ENCODE results near the gene FBXL13. TPM values are rescaled to one million over a fixed set of nuclear protein-coding genes. Genes with fewer than 3 reads are reported as not detected.

FBXL13 gene
- polyA plus RNA-seq, 1 of the 3 experiments (the other 2 are of a cell fraction) = 1.1 TPM

DNA sequence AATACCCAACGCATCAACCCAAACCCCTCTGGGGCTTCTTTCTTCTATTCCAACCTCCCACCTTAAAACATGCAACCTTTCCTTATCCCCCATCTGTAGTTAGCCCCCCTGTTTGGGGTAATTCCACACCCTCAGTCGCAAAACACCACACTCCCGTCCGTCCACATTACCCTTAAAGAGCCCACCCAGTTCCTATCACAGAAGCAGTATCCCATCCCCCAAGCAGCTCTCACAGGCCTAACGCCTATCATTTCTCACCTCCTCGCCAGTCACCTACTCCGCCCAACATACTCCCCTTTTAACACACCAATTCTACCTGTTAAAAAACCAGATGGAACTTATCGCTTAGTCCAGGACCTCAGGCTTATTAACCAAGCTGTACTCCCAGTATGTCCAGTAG is 98.1 kb downstream of the FBXL13 start:
- no peak overlapping the region for H3K4me3 ChIP-seq (ENCODE audit: low read depth in 2 of 2, low read length in 1 of 2)
- no peak overlapping the region for H3K4me2 ChIP-seq
- H3K79me2 ChIP-seq (ENCODE audit: insufficient read depth) = no peaks in the 10 kb centered on the region
- no peak for DNase-seq
- H3K9me2 ChIP-seq = no peaks in the 10 kb centered on the region
- H3K9me3 ChIP-seq = no peaks in the 10 kb centered on the region
- ChIA-PET CTCF (no interaction called here), POLR2A (no interaction called here)
- TF ChIP-seq SIN3A (IDR thresholded peaks at IDR 0.05; ENCODE audit: borderline replicate concordance, low read depth, low read length) (no peak), TAF1 (IDR thresholded peaks at IDR 0.05; ENCODE audit: borderline replicate concordance, low read depth, low read length) (no peak), YY1 (IDR thresholded peaks at IDR 0.05; ENCODE audit: low read depth) (no peak), EZH2phosphoT487 (IDR thresholded peaks at IDR 0.05; ENCODE audit: borderline replicate concordance, low read depth) (no peak), GATA2 (CRISPR knock-in tag; IDR thresholded peaks at IDR 0.05) (no peak), MEF2A (IDR thresholded peaks at IDR 0.05; ENCODE audit: borderline replicate concordance, low read depth) (no peak)
- TF ChIP-seq, protein P1, sequence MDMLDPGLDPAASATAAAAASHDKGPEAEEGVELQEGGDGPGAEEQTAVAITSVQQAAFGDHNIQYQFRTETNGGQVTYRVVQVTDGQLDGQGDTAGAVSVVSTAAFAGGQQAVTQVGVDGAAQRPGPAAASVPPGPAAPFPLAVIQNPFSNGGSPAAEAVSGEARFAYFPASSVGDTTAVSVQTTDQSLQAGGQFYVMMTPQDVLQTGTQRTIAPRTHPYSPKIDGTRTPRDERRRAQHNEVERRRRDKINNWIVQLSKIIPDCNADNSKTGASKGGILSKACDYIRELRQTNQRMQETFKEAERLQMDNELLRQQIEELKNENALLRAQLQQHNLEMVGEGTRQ (IDR thresholded peaks at IDR 0.05; ENCODE audit: borderline replicate concordance, low read depth, low read length) = no peak
- no peak overlapping the region for H2AFZ ChIP-seq (ENCODE audit: low read depth)
- 97% methylated on average over 8 of the region's 8 CpGs for WGBS (ENCODE audit: low lambda C conversion rate)
- no peak overlapping the region for H3K27ac ChIP-seq (ENCODE audit: low read depth in 2 of 2, low read length in 1 of 2)
- peaks cover 0 to 5% of the 10 kb centered on the region in 2 experiments for H3K36me3 ChIP-seq (replicated peaks in 1 of 2; ENCODE audit: control insufficient read depth in 1 of 2, insufficient read depth in 2 of 2, low read length in 1 of 2)
- no peak overlapping the region for H3K9ac ChIP-seq
- no peaks in the 10 kb centered on the region for H3K4me1 ChIP-seq (ENCODE audit: control insufficient read depth in 1 of 2, insufficient read depth in 2 of 2, low read depth in 1 of 2, low read length in 1 of 2)
- no peaks in the 10 kb centered on the region for H3K27me3 ChIP-seq (ENCODE audit: insufficient read depth)
- no peaks in the 10 kb centered on the region for H4K20me1 ChIP-seq (ENCODE audit: insufficient read depth)
- no peaks in the 10 kb centered on the region for H3F3A ChIP-seq (replicated peaks; ENCODE audit: insufficient read depth)

DNA sequence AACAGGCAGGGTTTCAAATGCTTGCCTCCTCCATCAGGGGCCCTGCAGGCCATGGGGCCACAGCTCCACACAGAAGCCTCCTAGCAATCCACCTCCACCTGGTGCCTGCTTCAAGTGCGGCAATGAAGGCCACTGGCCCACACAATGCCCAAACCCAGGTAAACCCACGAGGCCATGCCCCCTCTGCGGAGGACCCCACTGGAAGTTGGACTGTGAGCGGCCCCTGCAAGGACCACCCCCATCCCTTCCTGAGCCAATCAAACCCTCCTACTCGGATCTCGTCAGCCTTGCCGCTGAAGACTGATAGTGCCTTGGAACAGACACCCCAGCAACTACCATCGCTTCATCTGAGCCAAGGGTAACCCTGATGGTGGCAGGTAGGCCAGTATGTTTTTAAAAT is 98.7 kb downstream of the FBXL13 start:
- POLR2A ChIA-PET = no interaction called here
- no peak for DNase-seq
- H3K9me3 ChIP-seq = no peaks in the 10 kb centered on the region
- H2AFZ ChIP-seq (ENCODE audit: low read depth) = no peak overlapping the region
- no peaks in the 10 kb centered on the region for H4K20me1 ChIP-seq (ENCODE audit: insufficient read depth)
- no peaks in the 10 kb centered on the region for H3K9me2 ChIP-seq
- H3K4me1 ChIP-seq (ENCODE audit: control insufficient read depth in 1 of 2, insufficient read depth in 2 of 2, low read depth in 1 of 2, low read length in 1 of 2) = no peaks in the 10 kb centered on the region
- H3K9ac ChIP-seq = no peak overlapping the region
- H3F3A ChIP-seq (replicated peaks; ENCODE audit: insufficient read depth) = no peaks in the 10 kb centered on the region
- H3K4me2 ChIP-seq = no peak overlapping the region
- H3K36me3 ChIP-seq (replicated peaks in 1 of 2; ENCODE audit: control insufficient read depth in 1 of 2, insufficient read depth in 2 of 2, low read length in 1 of 2) = peaks cover 0 to 5% of the 10 kb centered on the region in 2 experiments
- 79% methylated on average over 6 of the region's 8 CpGs for WGBS (ENCODE audit: low lambda C conversion rate)
- CTCF ChIA-PET = no interaction called here
- H3K4me3 ChIP-seq (ENCODE audit: low read depth in 2 of 2, low read length in 1 of 2) = no peak overlapping the region
- H3K27me3 ChIP-seq (ENCODE audit: insufficient read depth) = no peaks in the 10 kb centered on the region
- H3K79me2 ChIP-seq (ENCODE audit: insufficient read depth) = no peaks in the 10 kb centered on the region
- no peak overlapping the region for H3K27ac ChIP-seq (ENCODE audit: low read depth in 2 of 2, low read length in 1 of 2)
- TF ChIP-seq FOSL2 (IDR thresholded peaks at IDR 0.05; ENCODE audit: borderline replicate concordance, low read depth) (no peak), NFIC (IDR thresholded peaks at IDR 0.05; ENCODE audit: borderline replicate concordance) (no peak), RXRA (IDR thresholded peaks at IDR 0.05; ENCODE audit: borderline replicate concordance, low read depth) (no peak), MEF2A (IDR thresholded peaks at IDR 0.05; ENCODE audit: borderline replicate concordance, low read depth) (no peak), TAF1 (IDR thresholded peaks at IDR 0.05; ENCODE audit: borderline replicate concordance, low read depth, low read length) (no peak), JUND (IDR thresholded peaks at IDR 0.05) (no peak), ELF1 (IDR thresholded peaks at IDR 0.05) (no peak), TEAD4 (IDR thresholded peaks at IDR 0.05; ENCODE audit: borderline replicate concordance, insufficient read depth) (no peak), YY1 (IDR thresholded peaks at IDR 0.05; ENCODE audit: low read depth) (no peak)
- TF ChIP-seq, protein P2, sequence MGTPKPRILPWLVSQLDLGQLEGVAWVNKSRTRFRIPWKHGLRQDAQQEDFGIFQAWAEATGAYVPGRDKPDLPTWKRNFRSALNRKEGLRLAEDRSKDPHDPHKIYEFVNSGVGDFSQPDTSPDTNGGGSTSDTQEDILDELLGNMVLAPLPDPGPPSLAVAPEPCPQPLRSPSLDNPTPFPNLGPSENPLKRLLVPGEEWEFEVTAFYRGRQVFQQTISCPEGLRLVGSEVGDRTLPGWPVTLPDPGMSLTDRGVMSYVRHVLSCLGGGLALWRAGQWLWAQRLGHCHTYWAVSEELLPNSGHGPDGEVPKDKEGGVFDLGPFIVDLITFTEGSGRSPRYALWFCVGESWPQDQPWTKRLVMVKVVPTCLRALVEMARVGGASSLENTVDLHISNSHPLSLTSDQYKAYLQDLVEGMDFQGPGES (IDR thresholded peaks at IDR 0.05; ENCODE audit: low read depth, low read length) = no peak
- TF ChIP-seq, protein P3, sequence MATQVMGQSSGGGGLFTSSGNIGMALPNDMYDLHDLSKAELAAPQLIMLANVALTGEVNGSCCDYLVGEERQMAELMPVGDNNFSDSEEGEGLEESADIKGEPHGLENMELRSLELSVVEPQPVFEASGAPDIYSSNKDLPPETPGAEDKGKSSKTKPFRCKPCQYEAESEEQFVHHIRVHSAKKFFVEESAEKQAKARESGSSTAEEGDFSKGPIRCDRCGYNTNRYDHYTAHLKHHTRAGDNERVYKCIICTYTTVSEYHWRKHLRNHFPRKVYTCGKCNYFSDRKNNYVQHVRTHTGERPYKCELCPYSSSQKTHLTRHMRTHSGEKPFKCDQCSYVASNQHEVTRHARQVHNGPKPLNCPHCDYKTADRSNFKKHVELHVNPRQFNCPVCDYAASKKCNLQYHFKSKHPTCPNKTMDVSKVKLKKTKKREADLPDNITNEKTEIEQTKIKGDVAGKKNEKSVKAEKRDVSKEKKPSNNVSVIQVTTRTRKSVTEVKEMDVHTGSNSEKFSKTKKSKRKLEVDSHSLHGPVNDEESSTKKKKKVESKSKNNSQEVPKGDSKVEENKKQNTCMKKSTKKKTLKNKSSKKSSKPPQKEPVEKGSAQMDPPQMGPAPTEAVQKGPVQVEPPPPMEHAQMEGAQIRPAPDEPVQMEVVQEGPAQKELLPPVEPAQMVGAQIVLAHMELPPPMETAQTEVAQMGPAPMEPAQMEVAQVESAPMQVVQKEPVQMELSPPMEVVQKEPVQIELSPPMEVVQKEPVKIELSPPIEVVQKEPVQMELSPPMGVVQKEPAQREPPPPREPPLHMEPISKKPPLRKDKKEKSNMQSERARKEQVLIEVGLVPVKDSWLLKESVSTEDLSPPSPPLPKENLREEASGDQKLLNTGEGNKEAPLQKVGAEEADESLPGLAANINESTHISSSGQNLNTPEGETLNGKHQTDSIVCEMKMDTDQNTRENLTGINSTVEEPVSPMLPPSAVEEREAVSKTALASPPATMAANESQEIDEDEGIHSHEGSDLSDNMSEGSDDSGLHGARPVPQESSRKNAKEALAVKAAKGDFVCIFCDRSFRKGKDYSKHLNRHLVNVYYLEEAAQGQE (IDR thresholded peaks at IDR 0.05; ENCODE audit: low read depth, low read length) = no peak
- TF ChIP-seq, protein P4, sequence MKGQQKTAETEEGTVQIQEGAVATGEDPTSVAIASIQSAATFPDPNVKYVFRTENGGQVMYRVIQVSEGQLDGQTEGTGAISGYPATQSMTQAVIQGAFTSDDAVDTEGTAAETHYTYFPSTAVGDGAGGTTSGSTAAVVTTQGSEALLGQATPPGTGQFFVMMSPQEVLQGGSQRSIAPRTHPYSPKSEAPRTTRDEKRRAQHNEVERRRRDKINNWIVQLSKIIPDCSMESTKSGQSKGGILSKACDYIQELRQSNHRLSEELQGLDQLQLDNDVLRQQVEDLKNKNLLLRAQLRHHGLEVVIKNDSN (IDR thresholded peaks at IDR 0.05; ENCODE audit: borderline replicate concordance, low read depth) = no peak
- TF ChIP-seq, protein P5, sequence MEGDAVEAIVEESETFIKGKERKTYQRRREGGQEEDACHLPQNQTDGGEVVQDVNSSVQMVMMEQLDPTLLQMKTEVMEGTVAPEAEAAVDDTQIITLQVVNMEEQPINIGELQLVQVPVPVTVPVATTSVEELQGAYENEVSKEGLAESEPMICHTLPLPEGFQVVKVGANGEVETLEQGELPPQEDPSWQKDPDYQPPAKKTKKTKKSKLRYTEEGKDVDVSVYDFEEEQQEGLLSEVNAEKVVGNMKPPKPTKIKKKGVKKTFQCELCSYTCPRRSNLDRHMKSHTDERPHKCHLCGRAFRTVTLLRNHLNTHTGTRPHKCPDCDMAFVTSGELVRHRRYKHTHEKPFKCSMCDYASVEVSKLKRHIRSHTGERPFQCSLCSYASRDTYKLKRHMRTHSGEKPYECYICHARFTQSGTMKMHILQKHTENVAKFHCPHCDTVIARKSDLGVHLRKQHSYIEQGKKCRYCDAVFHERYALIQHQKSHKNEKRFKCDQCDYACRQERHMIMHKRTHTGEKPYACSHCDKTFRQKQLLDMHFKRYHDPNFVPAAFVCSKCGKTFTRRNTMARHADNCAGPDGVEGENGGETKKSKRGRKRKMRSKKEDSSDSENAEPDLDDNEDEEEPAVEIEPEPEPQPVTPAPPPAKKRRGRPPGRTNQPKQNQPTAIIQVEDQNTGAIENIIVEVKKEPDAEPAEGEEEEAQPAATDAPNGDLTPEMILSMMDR (IDR thresholded peaks at IDR 0.05) = no peak
- TF ChIP-seq, protein P6, sequence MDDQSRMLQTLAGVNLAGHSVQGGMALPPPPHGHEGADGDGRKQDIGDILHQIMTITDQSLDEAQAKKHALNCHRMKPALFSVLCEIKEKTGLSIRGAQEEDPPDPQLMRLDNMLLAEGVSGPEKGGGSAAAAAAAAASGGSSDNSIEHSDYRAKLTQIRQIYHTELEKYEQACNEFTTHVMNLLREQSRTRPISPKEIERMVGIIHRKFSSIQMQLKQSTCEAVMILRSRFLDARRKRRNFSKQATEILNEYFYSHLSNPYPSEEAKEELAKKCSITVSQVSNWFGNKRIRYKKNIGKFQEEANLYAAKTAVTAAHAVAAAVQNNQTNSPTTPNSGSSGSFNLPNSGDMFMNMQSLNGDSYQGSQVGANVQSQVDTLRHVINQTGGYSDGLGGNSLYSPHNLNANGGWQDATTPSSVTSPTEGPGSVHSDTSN (IDR thresholded peaks at IDR 0.05) = no peak
